GM12878 (cell line): ENCODE data around the gene ERC2. TPM values are rescaled to one million over a fixed set of nuclear protein-coding genes. Genes with fewer than 3 reads are reported as not detected.

Experiments used
- ATAC-seq: fragments of 200-7000 bp; cut with Tn5 transposase; 3 replicates; pipeline ENCODE4 v1.9.1; 2020; ENCODE audit warnings: mild to moderate bottlenecking, moderate library complexity
- BruUV-seq: library from RNA; stranded (reverse); fragments of 400-500 nt; replicated peaks from 2 replicates; lab custom pipeline; 2021; lab: Mats Ljungman, UMichigan
- CTCF ChIA-PET: fragments of 300-600 bp; sonication (Branson Sonifier 250); formaldehyde crosslinking; extraction: SDS; loops from one replicate; lab custom pipeline; 2021; ENCODE audit warnings: inconsistent platforms; lab: Yijun Ruan, JAX
- POLR2A ChIA-PET: fragments of 350-600 bp; formaldehyde crosslinking; extraction: SDS; loops from one replicate; lab custom pipeline; 2021; ENCODE audit warnings: inconsistent platforms; lab: Charles Lee
- RAD21 ChIA-PET: fragments of 300-600 bp; sonication (Branson Sonifier 250); formaldehyde crosslinking; loops from one replicate; lab custom pipeline; 2023; ENCODE audit warnings: antibody characterized with exemption; ENCODE audit not compliant: unreplicated experiment; lab: Charles Lee
- SMC1A ChIA-PET: fragments of 300-600 bp; sonication (Branson Sonifier 250); formaldehyde crosslinking; loops from one replicate; lab custom pipeline; 2023; ENCODE audit not compliant: unreplicated experiment, uncharacterized antibody; lab: Charles Lee
- DNase-seq: peaks from one replicate; pipeline ENCODE4 v3.0.0-alpha.2; 2011; ENCODE audit warnings: low read depth, low spot score
- FAIRE-seq: peaks from 3 replicates; lab custom pipeline; 2011; peaks lifted over from hg19 to GRCh38; lab: Jason Lieb, UNC
- H2AFZ ChIP-seq: 2 replicates; pipeline ENCODE4 v1.6.0; 2011; ENCODE audit warnings: low read depth, low read length, control low read depth; ENCODE audit not compliant: control insufficient read depth
- H3K27ac ChIP-seq: 2 replicates; pipeline ENCODE4 v1.5.1; 2011; ENCODE audit warnings: control low read depth; ENCODE audit not compliant: control insufficient read depth, insufficient read depth
- H3K27me3 ChIP-seq, 2 experiments: replicated peaks in 1 of 2; 2 replicates each; pipeline versions ENCODE4 v1.6.0 to v1.6.1; 2011; ENCODE audit warnings: low read length in 1 of 2; ENCODE audit not compliant: control insufficient read depth in 2 of 2, insufficient read depth in 2 of 2
- H3K36me3 ChIP-seq, 2 experiments: 2 replicates each; pipeline ENCODE4 v1.5.1; 2011; ENCODE audit warnings: low read length in 1 of 2; ENCODE audit not compliant: control insufficient read depth in 2 of 2, insufficient read depth in 2 of 2
- H3K4me1 ChIP-seq: 2 replicates; pipeline ENCODE4 v1.6.1; 2011; ENCODE audit warnings: mild to moderate bottlenecking, low read length, moderate library complexity, mixed read lengths; ENCODE audit not compliant: control insufficient read depth, insufficient read depth
- H3K4me2 ChIP-seq: 2 replicates; pipeline ENCODE4 v1.6.0; 2011; ENCODE audit warnings: control low read depth; ENCODE audit not compliant: control insufficient read depth, insufficient read depth
- H3K4me3 ChIP-seq: fragments of 200-600 bp; sonication (generic); 2 replicates; pipeline ENCODE4 v1.5.1; 2016
- H3K79me2 ChIP-seq: 2 replicates; pipeline ENCODE4 v1.6.0; 2011; ENCODE audit warnings: low read length; ENCODE audit not compliant: control insufficient read depth, insufficient read depth
- H3K9ac ChIP-seq: 2 replicates; pipeline ENCODE4 v1.8.0; 2011; ENCODE audit warnings: low read length, control low read depth, mixed read lengths; ENCODE audit not compliant: control insufficient read depth, insufficient read depth
- H3K9me3 ChIP-seq: replicated peaks from 3 replicates; pipeline ENCODE4 v1.5.1; 2011; ENCODE audit warnings: mild to moderate bottlenecking, low read length; ENCODE audit not compliant: control insufficient read depth, insufficient read depth
- H4K20me1 ChIP-seq: 2 replicates; pipeline ENCODE4 v1.6.0; 2011; ENCODE audit not compliant: control insufficient read depth, insufficient read depth
- ATF7 ChIP-seq: fragments of 450-650 bp; IDR thresholded peaks from 2 replicates; pipeline ENCODE4 v1.6.1; 2016; ENCODE audit warnings: low read depth, mild to moderate bottlenecking
- CBX3 ChIP-seq: fragments of 200-600 bp; sonication (generic); IDR thresholded peaks from 2 replicates; pipeline ENCODE4 v1.6.1; 2016; ENCODE audit warnings: low read depth, borderline replicate concordance
- EED ChIP-seq: sonication (generic); IDR thresholded peaks from 2 replicates; pipeline ENCODE4 v1.6.1; 2016; ENCODE audit warnings: antibody characterized with exemption, low read depth
- IRF4 ChIP-seq: IDR thresholded peaks from 2 replicates; pipeline ENCODE4 v1.6.1; 2011; ENCODE audit warnings: low read depth, low read length
- MEF2B ChIP-seq: fragments of 450-650 bp; IDR thresholded peaks from 2 replicates; pipeline ENCODE4 v1.6.1; 2018; ENCODE audit warnings: mild to moderate bottlenecking, moderate library complexity; ENCODE audit not compliant: partially characterized antibody, poor library complexity, severe bottlenecking
- MXI1 ChIP-seq: fragments of 150-350 bp; IDR thresholded peaks from 2 replicates; pipeline ENCODE4 v1.6.1; 2011; ENCODE audit warnings: low read depth, mild to moderate bottlenecking, inconsistent platforms, low read length, improper control_type of control experiment
- NR2C2 ChIP-seq: IDR thresholded peaks from 2 replicates; pipeline ENCODE4 v1.6.1; 2011; ENCODE audit warnings: borderline replicate concordance, low read depth; ENCODE audit not compliant: control insufficient read depth, insufficient read length
- PAX5 ChIP-seq: IDR thresholded peaks from 2 replicates; pipeline ENCODE4 v1.6.1; 2011; ENCODE audit warnings: low read depth, low read length, borderline replicate concordance
- PAX8 ChIP-seq: fragments of 450-650 bp; IDR thresholded peaks from 2 replicates; pipeline ENCODE4 v1.6.1; 2017; ENCODE audit warnings: mild to moderate bottlenecking, moderate library complexity
- RAD51 ChIP-seq: fragments of 450-650 bp; IDR thresholded peaks from 2 replicates; pipeline ENCODE4 v1.6.1; 2016; ENCODE audit warnings: moderate library complexity, mild to moderate bottlenecking, inconsistent platforms
- RFX5 ChIP-seq: IDR thresholded peaks from 2 replicates; pipeline ENCODE4 v1.6.1; 2011; ENCODE audit warnings: low read depth, low read length, improper control_type of control experiment
- SMC3 ChIP-seq: IDR thresholded peaks from 2 replicates; pipeline ENCODE4 v1.6.1; 2011; ENCODE audit warnings: low read length, improper control_type of control experiment, borderline replicate concordance
- SUPT20H ChIP-seq: IDR thresholded peaks from 2 replicates; pipeline ENCODE4 v1.6.1; 2011; ENCODE audit warnings: low read depth, mild to moderate bottlenecking, low read length, moderate library complexity, borderline replicate concordance; ENCODE audit not compliant: control insufficient read depth
- WRNIP1 ChIP-seq: IDR thresholded peaks from 2 replicates; pipeline ENCODE4 v1.6.1; 2011; ENCODE audit warnings: low read depth, low read length, improper control_type of control experiment, borderline replicate concordance
- YBX1 ChIP-seq: fragments of 450-650 bp; IDR thresholded peaks from 2 replicates; pipeline ENCODE4 v1.6.1; 2016; ENCODE audit warnings: antibody characterized with exemption
- ZBED1 ChIP-seq: IDR thresholded peaks from 2 replicates; pipeline ENCODE4 v1.6.1; 2016; ENCODE audit warnings: borderline replicate concordance
- WGBS: methylation state at CpG from one replicate; pipeline ENCODE4 v1.1.6; 2016; ENCODE audit warnings: low lambda C conversion rate; ENCODE audit not compliant: insufficient replicate concordance, insufficient coverage; ENCODE audit errors: missing lambda C conversion rate; 5-methylcytosine and 5-hydroxymethylcytosine counted together
- in situ Hi-C: fragments of 300-500 bp; cut with MboI; formaldehyde crosslinking; loops from 9 replicates; pipeline ENCODE4 v1.14.3; 2018; ENCODE audit warnings: mixed read lengths
- intact Hi-C: fragments of 100-400 bp; cut with micrococcal nuclease; formaldehyde crosslinking; loops from one replicate; pipeline ENCODE4 v1.14.2; 2022; ENCODE audit not compliant: unreplicated experiment
- polyA plus RNA-seq, 11 experiments: library from polyadenylated mRNA; depleted of rRNA in 4 of 11; unstranded in 6 of 11; stranded (reverse) in 5 of 11; fragments of >200 nt; fragmentation: Nextera tagmentation in 4 of 11; fragmentation: Illumina TruSeq in 1 of 11; extraction: Ambion mirVana in 4 of 11; extraction: Trizol in 1 of 11; gene quantifications; 1 replicate in 1 of 11; 2 replicates in 10 of 11; pipeline versions ENCODE4 v1.2.1 to v1.2.3, GENCODE V29; 2011 to 2016; ENCODE audit warnings: inconsistent platforms in 2 of 11, missing spikeins in 2 of 11, low read depth in 1 of 11
- total RNA-seq, 4 experiments: library from RNA; depleted of rRNA in 3 of 4; stranded (reverse); fragments of >200 nt in 3 of 4; fragmentation: Illumina TruSeq in 1 of 4; extraction: Trizol in 1 of 4; gene quantifications; 2 replicates each; pipeline versions ENCODE4 v1.2.1 to v1.2.3, GENCODE V29; 2013 to 2021
- TF ChIP-seq, protein P1 (sequence below): fragments of 450-650 bp; IDR thresholded peaks from 2 replicates; pipeline ENCODE4 v1.6.1; 2016; ENCODE audit warnings: mild to moderate bottlenecking
- TF ChIP-seq, protein P2 (sequence below): IDR thresholded peaks from 2 replicates; pipeline ENCODE4 v1.6.1; 2012; ENCODE audit warnings: improper control_type of control experiment, low read depth, low read length; ENCODE audit not compliant: insufficient replicate concordance

Gene ERC2
- total and polyA plus RNA-seq, 10 of the 15 experiments (the other 5 are each of a cell fraction or from before 2014, with no cell fraction given) = 0.06 to 1.4 (median 0.12) TPM; not detected in 3

DNA sequence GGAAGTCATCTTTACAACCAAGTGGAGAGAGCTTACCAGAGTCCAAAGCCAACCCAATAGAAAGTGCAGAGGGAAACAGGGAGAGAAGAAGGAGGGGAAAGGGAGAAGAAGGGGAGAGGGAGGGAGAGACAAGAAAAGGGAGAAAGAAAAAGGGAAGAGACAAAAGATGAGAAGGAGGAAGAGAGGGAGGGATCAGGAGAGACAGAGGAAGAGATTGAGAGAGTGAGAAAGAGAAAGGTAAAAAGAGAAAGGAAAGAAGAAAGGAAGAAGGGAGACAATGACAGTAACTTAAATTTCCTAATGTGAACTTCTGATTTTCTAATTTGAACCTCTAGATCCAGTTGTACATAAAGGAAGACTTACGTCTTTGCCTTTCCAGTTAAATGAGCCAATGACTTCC is 960.5 kb downstream of the ERC2 start:
- Histone ChIP-seq H4K20me1 (no peaks in the 10 kb centered on the region), H3K4me3 (no peak overlapping the region), H3K4me2 (no peak overlapping the region), H3K9me3 (no peaks in the 10 kb centered on the region), H3K27me3 (no peaks in the 10 kb centered on the region), H3K27ac (no peak overlapping the region), H2AFZ (no peak overlapping the region), H3K4me1 (no peaks in the 10 kb centered on the region), H3K9ac (no peak overlapping the region), H3K36me3 (no peaks in the 10 kb centered on the region), H3K79me2 (no peaks in the 10 kb centered on the region)
- BruUV-seq = no TSS peak
- 100% methylated on average over 1 of the region's 1 CpG for WGBS
- FAIRE-seq (no peak), DNase-seq (no peak), ATAC-seq (no peak)
- ChIA-PET CTCF (interaction anchor here (1.6 kb wide), 1 partner anchor 215 kb away, joined by 10 read pairs; no protein-coding TSS in a partner anchor), RAD21 (no interaction called here), SMC1A (interaction anchor here (0.6 to 1.1 kb wide), 4 partner anchors 11 to 439 kb away, joined by 3 to 4 read pairs (median 3); no protein-coding TSS in a partner anchor), POLR2A (interaction anchor here (1.7 kb wide), 1 partner anchor 100 kb away, joined by 3 read pairs; no protein-coding TSS in a partner anchor)
- intact Hi-C loops = loop anchor here (5.0 kb wide), 1 partner anchor 214 kb away; no protein-coding TSS in a partner anchor
- in situ Hi-C loops = no loop called here
- TF ChIP-seq IRF4 (no peak), RAD51 (no peak), PAX5 (no peak), PAX8 (no peak), SUPT20H (no peak), EED (no peak), ZBED1 (no peak), RFX5 (no peak), ATF7 (no peak), MXI1 (no peak), YBX1 (no peak), WRNIP1 (no peak), CBX3 (no peak), NR2C2 (no peak), MEF2B (no peak), SMC3 (no peak)
- TF ChIP-seq, protein P1, sequence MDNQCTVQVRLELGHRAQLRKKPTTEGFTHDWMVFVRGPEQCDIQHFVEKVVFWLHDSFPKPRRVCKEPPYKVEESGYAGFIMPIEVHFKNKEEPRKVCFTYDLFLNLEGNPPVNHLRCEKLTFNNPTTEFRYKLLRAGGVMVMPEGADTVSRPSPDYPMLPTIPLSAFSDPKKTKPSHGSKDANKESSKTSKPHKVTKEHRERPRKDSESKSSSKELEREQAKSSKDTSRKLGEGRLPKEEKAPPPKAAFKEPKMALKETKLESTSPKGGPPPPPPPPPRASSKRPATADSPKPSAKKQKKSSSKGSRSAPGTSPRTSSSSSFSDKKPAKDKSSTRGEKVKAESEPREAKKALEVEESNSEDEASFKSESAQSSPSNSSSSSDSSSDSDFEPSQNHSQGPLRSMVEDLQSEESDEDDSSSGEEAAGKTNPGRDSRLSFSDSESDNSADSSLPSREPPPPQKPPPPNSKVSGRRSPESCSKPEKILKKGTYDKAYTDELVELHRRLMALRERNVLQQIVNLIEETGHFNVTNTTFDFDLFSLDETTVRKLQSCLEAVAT = no peak
- TF ChIP-seq, protein P2, sequence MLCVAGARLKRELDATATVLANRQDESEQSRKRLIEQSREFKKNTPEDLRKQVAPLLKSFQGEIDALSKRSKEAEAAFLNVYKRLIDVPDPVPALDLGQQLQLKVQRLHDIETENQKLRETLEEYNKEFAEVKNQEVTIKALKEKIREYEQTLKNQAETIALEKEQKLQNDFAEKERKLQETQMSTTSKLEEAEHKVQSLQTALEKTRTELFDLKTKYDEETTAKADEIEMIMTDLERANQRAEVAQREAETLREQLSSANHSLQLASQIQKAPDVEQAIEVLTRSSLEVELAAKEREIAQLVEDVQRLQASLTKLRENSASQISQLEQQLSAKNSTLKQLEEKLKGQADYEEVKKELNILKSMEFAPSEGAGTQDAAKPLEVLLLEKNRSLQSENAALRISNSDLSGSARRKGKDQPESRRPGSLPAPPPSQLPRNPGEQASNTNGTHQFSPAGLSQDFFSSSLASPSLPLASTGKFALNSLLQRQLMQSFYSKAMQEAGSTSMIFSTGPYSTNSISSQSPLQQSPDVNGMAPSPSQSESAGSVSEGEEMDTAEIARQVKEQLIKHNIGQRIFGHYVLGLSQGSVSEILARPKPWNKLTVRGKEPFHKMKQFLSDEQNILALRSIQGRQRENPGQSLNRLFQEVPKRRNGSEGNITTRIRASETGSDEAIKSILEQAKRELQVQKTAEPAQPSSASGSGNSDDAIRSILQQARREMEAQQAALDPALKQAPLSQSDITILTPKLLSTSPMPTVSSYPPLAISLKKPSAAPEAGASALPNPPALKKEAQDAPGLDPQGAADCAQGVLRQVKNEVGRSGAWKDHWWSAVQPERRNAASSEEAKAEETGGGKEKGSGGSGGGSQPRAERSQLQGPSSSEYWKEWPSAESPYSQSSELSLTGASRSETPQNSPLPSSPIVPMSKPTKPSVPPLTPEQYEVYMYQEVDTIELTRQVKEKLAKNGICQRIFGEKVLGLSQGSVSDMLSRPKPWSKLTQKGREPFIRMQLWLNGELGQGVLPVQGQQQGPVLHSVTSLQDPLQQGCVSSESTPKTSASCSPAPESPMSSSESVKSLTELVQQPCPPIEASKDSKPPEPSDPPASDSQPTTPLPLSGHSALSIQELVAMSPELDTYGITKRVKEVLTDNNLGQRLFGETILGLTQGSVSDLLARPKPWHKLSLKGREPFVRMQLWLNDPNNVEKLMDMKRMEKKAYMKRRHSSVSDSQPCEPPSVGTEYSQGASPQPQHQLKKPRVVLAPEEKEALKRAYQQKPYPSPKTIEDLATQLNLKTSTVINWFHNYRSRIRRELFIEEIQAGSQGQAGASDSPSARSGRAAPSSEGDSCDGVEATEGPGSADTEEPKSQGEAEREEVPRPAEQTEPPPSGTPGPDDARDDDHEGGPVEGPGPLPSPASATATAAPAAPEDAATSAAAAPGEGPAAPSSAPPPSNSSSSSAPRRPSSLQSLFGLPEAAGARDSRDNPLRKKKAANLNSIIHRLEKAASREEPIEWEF = no peak
